ENCODE data around the gene MOK.

MOK gene

DNA sequence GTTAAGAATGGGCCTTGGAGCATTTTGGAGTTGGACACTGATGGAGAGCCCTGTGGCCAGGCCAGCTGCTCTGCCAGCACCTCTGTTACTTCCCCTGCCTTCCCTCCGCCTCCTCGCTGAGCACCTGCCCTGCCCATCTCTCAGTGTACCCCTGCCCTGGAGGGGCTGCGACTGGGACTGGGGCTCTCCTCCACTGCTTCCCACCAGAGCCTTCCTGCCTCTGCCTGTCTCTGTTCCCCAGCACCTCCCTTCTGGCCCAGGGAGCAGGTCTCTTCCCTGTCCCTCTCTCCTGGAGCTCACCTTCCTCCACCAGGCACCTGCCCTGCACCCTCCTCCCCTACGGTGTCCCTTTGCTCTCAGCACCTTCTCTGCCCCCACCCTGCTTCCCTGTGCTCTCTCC is 103.2 kb downstream of the MOK start:
- DNase-seq = no peak

DNA sequence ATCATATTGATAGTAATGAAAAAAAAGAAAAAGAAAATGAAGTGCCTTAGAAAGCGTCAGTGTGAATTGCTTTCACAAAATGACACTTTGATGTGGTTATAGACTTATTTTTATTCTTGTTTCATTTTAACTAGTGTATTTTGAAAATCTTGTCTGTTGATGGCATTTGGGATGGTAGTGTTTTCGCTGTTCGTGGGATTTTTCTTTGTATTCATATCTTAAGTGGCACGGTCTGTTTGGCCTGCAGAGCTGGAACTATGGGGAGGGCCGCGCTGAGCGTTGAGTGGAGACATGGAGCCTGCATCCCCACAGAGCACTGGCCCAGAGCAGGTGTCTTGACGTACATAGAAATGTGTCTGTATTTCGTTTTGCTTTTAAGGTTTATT is 103.6 kb downstream of the MOK start:
- DNase-seq = no peak

DNA sequence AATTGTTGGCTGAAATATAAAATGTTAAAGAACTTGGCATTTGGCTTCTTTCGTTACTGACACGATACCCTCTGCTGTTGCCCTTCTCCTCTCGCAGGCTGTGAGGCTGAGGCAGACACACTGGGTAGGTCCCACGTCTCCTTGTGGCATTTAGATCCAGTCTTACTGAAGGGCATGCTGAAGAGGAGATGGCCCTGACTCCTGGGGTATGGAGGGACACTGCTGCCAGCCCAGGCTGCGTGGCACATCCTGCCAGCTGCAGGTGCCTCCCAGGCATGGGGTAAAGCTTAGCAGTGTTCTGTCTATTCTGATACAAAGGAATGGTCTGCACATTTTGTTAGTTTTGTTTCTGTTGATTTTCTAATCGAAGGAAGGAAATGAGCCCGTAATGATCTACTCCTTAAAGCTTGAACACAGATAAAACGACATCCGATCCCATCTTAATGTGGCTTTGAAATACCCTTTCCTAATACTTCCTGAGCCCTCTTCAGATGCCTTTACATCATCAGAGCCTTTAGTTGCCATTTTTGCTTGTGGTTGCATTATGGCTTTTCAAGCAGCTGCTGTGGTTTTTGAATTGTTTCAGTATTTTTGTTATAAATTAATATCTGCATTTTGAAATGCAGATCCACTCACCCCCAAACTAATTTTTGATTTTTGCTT is 104.1 kb downstream of the MOK start:
- no peak for DNase-seq

DNA sequence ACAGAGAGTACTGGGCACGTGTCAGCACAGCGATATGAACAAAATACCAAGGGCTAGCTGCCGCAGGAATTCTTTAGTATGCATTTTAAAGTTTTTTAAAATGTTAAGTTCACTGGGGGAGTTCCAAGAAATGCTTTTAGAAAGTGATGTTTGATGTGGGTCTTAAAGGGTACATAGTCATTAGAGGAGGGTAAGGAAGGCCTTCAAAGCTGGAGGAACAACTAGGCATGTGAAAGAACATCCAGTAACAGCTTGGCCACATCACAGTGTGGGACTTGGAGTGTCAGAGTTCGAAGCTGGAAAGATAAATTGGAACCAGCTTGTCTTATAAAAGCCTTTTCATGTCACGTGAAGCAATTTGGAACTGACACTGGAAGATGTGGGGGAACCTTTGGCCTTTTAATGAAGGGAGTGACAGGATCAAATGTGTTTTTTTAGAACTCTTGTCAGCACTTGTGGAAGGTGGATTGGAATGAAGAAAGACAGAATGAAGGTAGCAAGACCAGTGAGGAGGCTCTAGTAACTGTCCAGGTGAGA is 107.6 kb downstream of the MOK start:
- no peak for DNase-seq

DNA sequence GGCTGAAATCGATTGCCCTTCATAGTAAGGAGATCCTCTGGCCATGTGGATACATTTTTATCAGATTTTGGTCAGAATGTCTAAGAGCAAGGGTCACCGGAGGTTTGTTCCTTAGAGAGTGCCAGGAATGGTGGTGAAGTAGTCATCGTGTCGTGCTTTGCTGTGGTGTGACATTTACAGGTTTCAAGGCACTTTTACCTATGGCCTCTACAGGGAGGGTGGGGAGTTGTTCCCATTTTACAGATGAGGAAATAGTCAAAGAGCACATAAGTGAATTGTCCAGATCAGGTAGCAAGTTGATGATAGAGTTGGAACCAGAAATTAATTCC is 108.1 kb downstream of the MOK start:
- no peak for DNase-seq

DNA sequence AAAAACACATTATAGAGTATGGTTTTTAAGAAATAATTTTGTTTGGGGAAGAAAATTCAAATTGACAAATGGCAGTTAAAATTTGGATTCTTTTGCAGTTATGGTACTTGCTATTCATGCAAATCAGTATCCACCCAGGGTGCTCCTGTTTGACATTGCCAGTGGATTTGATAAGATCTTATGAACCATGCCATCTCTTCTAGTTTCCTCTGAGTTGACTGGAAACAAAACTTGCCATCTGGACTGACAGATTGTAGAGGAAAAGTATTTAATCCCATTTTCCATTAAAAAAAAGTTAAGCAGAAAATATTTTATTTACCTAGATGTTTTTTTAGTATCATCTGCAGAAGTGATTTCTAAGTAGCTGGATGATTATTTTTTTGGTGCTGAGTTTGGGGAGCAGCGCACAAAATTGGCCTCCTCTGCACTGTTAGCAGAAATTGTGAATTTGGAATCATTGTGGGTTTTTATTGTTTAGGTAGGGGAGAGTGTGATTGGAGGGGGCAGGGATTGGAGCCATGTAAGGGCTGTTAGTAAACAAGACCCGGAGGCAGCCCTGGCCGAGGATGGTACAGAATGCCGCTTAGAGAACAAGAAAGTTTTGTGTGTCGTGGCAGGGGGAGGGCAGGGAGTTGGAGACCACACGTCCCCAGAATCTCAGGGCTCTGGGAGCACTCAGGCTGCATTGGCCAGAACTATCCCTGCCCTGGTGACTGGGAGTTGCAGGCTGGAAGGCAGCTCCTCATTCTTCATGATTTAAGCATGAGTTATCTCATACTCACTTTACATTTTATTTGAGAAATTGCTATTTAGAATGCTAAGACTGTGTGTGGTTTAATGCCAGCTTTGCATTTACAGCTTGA is 108.7 kb downstream of the MOK start:
- DNase-seq = no peak

DNA sequence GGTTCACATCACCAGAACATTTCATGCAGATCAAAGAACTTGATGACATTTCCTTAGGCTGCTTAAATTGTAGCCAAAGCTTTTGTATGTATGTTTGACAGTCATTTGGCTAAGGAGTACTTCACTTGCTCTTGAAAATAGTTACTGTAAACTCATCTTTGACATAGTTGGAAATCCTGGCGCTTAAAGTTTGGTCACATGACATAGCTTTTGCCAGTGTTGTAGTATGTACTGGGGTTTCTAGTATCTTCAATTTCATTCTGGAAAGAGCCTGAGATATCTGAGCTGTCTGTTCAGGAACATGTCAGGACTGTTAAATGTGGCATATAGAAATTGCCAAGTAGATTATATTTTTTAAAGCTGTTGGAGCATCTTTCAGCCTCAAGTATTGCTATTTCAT is 109.5 kb downstream of the MOK start:
- no peak for DNase-seq

DNA sequence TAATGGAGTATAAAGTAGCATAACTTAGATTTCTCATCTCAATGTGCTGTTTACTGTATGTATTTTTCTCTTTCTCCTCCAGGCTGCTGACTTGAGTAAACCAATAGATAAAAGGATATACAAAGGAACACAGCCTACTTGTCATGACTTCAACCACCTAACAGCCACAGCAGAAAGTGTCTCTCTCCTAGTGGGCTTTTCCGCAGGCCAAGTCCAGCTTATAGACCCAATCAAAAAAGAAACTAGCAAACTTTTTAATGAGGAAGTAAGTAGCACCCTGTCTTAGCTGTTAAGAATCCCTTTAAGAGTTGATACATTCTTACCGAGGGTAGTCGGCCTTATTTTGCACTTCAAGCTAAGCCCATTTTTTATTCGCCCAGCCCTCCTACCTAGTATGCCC is 110.1 kb downstream of the MOK start:
- no peak for DNase-seq

DNA sequence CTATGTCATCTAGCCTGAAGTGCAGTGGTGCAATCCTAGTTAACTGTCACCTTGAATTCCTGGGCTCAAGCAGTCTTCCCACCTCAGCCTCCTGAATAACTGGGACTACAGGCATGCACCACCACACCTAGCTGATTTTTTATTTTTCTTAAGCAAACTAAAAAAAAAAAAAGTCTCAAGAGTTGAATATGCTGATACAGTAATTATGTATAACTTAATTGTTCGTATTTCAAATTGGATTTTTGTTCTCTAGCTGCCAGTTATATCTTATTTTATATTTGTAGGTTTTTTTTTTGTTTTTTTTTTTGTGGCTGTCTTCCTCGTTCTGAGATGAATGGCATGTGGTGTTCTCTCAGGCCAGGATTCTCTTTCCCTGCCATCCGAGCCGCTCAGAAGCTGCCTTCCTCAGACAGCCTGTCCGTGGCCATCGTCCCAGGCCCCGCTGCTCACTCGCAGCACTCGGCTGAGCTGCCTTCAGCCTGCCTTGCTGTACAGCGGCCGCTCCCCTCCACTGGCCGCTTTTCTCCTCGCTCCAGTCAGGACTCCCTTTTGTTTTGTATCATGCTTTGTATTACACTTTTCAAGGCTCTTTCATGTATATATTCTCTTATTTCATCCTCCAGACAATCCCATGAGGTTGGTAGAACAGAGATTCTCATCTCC is 112.0 kb downstream of the MOK start:
- DNase-seq = no peak

DNA sequence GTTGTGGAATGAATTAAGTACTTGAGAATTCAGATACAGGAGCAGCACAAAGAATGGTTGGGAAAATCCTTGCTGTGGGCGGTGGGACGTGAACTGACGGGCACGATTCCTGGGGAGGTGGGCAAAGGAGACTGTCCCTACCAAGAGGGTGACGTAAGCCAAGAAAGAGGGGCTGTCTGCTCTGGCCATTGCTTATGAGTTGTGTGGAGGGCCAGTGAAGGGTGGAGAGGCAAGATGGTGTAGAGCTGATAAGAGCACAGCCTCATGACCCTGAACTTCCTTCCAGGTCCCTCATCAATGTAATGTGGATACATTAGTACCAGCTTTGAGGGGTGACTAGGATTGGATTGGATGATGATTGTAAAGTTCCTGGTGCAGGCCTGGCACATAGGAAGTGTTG is 115.1 kb downstream of the MOK start:
- no peak for DNase-seq

DNA sequence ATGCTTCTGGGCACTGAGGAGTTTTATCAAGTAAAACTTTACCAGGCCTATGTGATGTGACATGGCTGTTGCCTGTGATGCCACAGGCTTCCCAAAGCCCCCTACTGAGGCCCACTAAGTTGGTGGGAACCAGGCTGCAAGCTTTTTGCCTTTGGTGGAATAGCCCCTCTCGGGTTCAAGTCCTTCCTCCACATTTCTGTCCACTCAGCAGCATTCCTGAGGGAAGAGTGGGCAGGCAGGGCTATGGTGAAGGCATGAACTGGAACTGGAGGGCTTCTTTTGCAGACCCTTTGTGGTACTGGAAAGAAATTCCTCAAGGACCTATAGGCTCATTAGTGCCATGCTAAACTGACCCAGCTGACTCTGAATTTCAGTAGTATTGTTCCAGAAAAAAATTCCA is 116.8 kb downstream of the MOK start:
- DNase-seq = no peak

DNA sequence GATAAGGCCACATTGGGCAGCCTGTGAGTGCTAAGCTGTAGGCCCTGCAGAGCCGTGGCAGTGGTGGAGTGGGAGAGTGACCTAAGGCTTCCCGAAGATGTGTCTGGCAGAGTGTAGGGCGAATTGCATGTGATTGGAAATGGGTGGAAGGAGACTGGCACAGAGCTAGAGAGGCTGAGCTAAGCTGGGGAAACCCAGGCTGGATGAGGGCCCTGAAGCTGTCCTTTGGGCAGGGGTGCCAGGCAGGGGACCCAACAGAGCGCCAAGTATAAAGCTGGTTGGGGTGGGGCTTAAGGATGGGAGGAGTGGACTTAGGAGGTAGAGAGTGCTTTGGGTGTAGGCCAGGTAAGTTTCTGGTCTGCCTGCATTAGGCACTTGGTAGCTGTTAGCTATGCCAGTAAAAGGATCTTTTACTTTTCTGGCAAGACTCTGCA is 117.4 kb downstream of the MOK start:
- no peak for DNase-seq

DNA sequence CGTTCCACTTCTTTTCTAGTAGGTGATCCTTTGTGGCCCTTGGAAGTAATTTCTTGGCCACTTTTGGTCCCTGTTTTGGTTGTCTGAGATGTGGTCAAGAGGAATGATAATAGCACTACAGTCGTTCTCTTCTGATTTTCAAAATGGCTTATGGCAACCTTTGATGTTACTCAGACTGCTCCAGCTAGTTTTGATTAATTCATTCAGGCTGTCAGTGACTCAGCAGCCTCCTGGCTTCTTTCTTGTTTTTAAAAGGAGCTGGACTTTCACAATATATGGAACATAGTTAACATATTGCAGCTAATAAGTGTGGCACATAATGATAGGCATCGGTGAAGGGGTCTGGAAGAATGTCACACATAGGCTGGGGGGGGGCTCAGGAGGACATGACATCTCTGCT is 117.9 kb downstream of the MOK start:
- peak; percentile 81 for DNase-seq

DNA sequence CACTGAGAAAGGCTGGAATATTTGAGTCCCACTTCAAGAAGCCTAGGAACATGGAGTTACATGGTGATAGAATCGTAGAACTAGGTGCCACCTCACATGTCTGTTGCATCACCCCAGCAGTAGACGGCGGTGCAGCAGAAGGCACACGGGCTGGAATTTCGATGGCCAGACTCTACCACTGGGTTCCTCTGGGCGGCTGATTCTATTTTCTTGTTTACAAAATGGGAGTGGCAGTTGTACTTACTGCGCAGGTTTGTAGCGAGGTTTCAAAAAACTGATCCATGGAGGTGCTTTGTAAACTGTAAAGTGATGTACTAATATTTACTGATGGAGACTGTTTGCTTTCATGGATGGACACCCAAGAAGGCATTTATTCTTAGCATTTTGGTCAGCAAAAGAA is 119.6 kb downstream of the MOK start:
- no peak for DNase-seq

DNA sequence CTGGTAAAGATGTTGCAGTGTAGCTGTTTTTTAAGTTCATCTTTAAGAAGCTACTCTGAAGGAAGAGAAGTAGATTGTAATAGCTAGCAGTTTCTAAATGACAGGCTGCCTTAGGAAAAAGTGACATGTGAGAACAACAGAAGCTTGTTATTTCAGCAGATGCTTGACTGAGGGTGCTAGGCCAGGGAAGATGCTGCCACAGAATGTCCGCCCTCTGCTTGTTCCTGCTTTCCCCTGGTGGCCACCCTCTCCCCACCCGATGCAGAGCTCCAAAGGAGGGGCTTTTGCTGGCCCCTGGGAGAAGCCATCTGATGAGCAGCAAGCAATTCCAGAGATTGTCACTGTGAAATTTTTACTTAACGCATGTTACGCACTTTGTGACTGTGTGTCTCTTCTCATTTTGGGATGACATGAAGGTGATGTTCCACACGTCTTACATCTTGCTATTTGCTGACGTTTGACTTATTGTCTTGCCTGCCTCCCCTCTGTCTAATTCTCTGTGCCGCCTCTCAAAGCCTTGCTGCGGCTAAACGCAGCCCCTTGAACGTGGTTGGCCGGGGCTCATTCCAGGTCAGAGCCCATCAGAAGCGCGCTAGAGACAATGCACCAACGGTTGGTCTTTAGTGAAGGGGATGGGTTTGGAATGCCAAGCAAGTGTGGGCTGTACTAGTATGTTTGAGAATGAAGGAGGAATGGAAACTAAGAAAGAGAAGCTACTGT is 120.5 kb downstream of the MOK start:
- no peak for DNase-seq

DNA sequence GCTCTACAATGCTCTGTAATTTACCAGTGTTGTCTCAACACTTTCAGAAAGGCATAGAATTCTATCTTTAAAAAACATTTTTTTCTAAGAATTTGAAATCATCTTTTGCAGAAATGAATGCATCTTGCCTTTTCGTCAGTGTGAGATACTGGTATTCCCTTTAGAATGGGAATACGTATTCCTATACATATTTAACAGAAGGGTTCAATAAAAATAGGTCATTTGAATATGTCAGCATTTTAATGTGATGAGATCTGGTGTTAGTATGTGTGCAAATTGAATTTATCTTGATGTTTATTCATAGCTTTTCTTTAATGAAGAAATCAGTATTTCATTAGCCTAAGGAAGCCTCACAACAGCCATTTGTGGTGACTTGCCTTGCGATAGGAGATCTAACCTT is 121.1 kb downstream of the MOK start:
- no peak for DNase-seq

DNA sequence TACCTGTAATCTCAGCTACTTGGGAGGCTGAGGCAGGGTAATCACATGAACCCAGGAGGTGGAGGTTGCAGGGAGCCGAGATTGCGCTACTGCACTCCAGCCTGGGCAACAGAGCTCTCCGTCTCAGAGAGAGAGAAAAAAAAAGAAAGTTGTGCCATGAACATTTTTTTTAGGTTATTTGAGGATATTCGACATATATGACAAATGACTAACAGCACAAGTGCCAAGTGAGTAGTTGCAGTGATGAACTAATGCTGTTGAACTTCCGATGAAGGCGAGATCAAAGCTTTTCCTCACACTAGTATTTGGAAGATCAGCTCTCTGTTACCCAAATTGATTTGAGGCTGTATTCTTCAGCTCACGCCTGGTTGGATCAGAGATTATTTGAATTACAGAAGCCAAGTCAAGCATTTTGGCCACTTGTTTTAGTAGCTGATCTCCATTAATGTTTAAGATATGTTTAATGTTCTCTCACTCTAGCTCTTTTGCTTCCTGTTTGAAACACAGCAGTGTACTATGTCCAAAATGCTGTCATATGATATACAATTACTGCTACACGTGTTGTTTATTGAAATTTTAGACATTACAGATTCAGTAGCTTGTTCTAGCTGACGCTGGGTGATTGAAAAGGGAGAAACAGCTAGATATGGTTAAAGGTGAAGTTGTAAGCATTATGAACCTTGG is 121.9 kb downstream of the MOK start:
- DNase-seq = peak; percentile 54

DNA sequence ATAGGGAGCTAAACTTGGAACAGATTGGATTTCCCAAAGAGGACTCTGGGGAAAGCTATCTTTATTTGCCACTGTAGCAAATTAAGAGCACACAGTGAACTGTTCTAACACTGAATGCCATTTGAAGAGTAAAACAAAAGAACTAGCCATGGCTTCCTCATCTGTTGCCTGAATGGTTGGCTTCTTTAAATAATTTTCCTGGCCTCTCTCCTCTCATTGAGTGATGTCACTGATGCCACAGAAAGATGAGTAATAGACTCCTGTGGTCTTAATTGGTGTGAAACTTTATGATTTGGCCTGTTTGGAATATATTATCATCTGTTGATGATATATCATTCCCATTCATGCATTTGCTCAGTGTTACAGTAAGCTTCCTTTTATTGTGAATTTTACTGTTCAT is 122.8 kb downstream of the MOK start:
- DNase-seq = peak; percentile 85

DNA sequence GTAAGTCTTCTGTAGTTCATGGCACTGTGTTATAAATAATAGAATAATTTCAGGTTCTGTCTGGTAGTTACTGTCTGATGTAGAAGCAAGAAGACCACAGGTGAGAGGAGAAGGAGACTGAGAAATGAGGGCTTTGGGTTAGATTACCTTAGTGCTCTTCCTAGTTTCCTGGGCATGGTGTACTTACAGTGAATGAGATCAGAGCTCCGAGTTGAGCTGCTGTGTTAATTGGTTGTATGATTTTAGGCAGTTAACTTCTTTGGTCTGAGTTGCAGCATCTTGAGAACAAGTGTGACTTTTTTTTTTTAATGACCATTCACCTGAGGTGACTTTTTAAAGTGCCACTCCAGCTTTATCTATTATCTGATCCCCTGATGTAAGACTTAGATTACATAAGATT is 123.8 kb downstream of the MOK start:
- no peak for DNase-seq

DNA sequence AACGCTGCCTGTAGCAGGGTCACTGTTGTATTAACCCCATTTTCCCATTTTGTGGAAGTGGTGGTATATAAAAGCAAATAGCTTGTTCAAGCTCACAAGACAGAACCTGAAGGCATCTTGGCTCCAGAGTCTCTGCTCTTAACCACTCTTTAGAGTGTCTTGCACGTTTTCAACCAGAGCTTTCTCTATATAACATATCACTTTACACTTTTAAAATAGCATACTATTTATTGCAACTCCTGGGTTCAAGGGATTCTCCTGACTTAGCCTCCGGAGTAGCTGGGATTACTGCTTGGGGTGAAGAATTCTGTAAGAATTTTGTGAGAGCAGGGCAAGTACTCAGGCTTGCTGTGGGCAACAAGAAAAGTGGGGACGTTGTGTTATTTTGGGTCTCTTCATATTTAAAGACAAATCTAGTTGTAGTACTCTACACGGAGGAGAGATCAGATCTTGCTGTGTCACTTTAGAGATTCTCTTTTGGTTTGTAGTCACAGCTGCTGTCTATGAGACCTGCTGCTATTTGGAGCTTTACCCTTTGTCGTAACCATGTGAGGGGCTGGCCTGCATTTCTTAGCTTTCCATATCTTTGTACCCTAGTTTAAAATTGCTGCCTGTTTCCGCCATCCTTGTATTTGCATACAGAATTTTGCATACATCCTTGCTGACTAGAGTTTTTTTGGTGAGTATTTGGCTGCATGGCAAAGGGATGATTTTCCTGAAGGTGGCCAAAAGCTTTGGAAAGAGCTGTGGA is 124.5 kb downstream of the MOK start:
- no peak for DNase-seq

All from EL (cell line).